HepG2 (cell line): ENCODE results near the gene NOL4L. TPM values are rescaled to one million over a fixed set of nuclear protein-coding genes. Genes with fewer than 3 reads are reported as not detected.

Experiments used
- ATM ChIP-seq: fragments of 450-650 bp; IDR thresholded peaks from 2 replicates; pipeline ENCODE4 v1.7.1; 2017; ENCODE audit warnings: mild to moderate bottlenecking, borderline replicate concordance
- GLMP ChIP-seq: sonication (generic); formaldehyde crosslinking; IDR thresholded peaks from 2 replicates; pipeline ENCODE4 v1.9.0; 2021; ENCODE audit warnings: missing genetic modification reagents, mild to moderate bottlenecking, borderline replicate concordance
- HMGXB4 ChIP-seq, 2 experiments: sonication (generic) in 1 of 2; formaldehyde crosslinking in 1 of 2; IDR thresholded peaks; 2 replicates each; pipeline versions ENCODE4 v1.4.0 to v1.6.1; 2018 to 2020; ENCODE audit warnings: missing genetic modification reagents in 2 of 2, borderline replicate concordance in 1 of 2, low read depth in 1 of 2, mild to moderate bottlenecking in 1 of 2, missing biosample characterization in 1 of 2
- HNF4A ChIP-seq: sonication (generic); formaldehyde crosslinking; IDR thresholded peaks from 2 replicates; pipeline ENCODE4 v1.4.0; 2020; ENCODE audit warnings: missing genetic modification reagents
- MLLT10 ChIP-seq: sonication (generic); formaldehyde crosslinking; IDR thresholded peaks from 2 replicates; pipeline ENCODE4 v1.4.0; 2020; ENCODE audit warnings: missing genetic modification reagents
- NFKBIZ ChIP-seq: IDR thresholded peaks from 2 replicates; pipeline ENCODE4 v1.6.1; 2018; ENCODE audit warnings: missing genetic modification reagents, missing compliant biosample characterization
- RARA ChIP-seq: IDR thresholded peaks from 2 replicates; pipeline ENCODE4 v1.6.1; 2016; ENCODE audit warnings: missing genetic modification reagents, missing compliant biosample characterization
- RBAK ChIP-seq: sonication (generic); formaldehyde crosslinking; IDR thresholded peaks from 2 replicates; pipeline ENCODE4 v1.5.1; 2020; ENCODE audit warnings: mild to moderate bottlenecking, missing genetic modification reagents
- SALL1 ChIP-seq: sonication (generic); formaldehyde crosslinking; IDR thresholded peaks from 2 replicates; pipeline ENCODE4 v1.8.0; 2022; ENCODE audit warnings: mild to moderate bottlenecking, missing genetic modification reagents
- SCMH1 ChIP-seq: sonication (generic); formaldehyde crosslinking; IDR thresholded peaks from 2 replicates; pipeline ENCODE4 v1.9.0; 2021; ENCODE audit warnings: missing genetic modification reagents, mild to moderate bottlenecking, borderline replicate concordance
- SOX13 ChIP-seq, 3 experiments: fragments of 450-650 bp in 1 of 3; sonication (generic) in 1 of 3; formaldehyde crosslinking in 1 of 3; IDR thresholded peaks in 2 of 3; conservative IDR thresholded peaks in 1 of 3; 2 replicates each; pipeline versions ENCODE4 v1.5.0 to v1.6.1; 2016 to 2020; ENCODE audit warnings: antibody characterized with exemption in 1 of 3, mild to moderate bottlenecking in 1 of 3, missing compliant biosample characterization in 1 of 3, missing genetic modification reagents in 1 of 3, moderate library complexity in 1 of 3
- WIZ ChIP-seq: sonication (generic); formaldehyde crosslinking; IDR thresholded peaks from 2 replicates; pipeline ENCODE4 v1.5.1; 2020; ENCODE audit warnings: mild to moderate bottlenecking, missing genetic modification reagents
- ZNF33A ChIP-seq: sonication (generic); formaldehyde crosslinking; IDR thresholded peaks from 2 replicates; pipeline ENCODE4 v1.5.1; 2020; ENCODE audit warnings: missing genetic modification reagents, mild to moderate bottlenecking, moderate library complexity, borderline replicate concordance
- ZNF414 ChIP-seq: sonication (generic); formaldehyde crosslinking; IDR thresholded peaks from 2 replicates; pipeline ENCODE4 v1.5.0; 2020; ENCODE audit warnings: missing genetic modification reagents
- ZNF550 ChIP-seq: sonication (generic); formaldehyde crosslinking; IDR thresholded peaks from 2 replicates; pipeline ENCODE4 v1.4.0; 2020; ENCODE audit warnings: mild to moderate bottlenecking, missing genetic modification reagents, borderline replicate concordance
- ZNF572 ChIP-seq: sonication (generic); formaldehyde crosslinking; IDR thresholded peaks from 2 replicates; pipeline ENCODE4 v1.5.1; 2020; ENCODE audit warnings: mild to moderate bottlenecking, missing genetic modification reagents
- ZNF607 ChIP-seq: sonication (generic); formaldehyde crosslinking; IDR thresholded peaks from 2 replicates; pipeline ENCODE4 v1.5.1; 2020; ENCODE audit warnings: missing genetic modification reagents, mild to moderate bottlenecking, borderline replicate concordance
- ZNF672 ChIP-seq: sonication (generic); formaldehyde crosslinking; IDR thresholded peaks from 2 replicates; pipeline ENCODE4 v1.8.1; 2022; ENCODE audit warnings: missing genetic modification reagents
- ZNF766 ChIP-seq: sonication (generic); formaldehyde crosslinking; IDR thresholded peaks from 2 replicates; pipeline ENCODE4 v1.5.0; 2020; ENCODE audit warnings: missing genetic modification reagents, borderline replicate concordance
- polyA plus RNA-seq, 8 experiments: library from polyadenylated mRNA; depleted of rRNA in 3 of 8; stranded (reverse) in 7 of 8; unstranded in 1 of 8; fragments of >200 nt; fragmentation: Illumina TruSeq in 4 of 8; extraction: Trizol in 4 of 8; gene quantifications; 2 replicates each; pipeline versions ENCODE4 v1.2.1 to v1.2.3, GENCODE V29; 2011 to 2016; ENCODE audit warnings: low read depth in 4 of 8, missing spikeins in 1 of 8, mixed read lengths in 1 of 8; ENCODE audit not compliant: insufficient read depth in 1 of 8
- total RNA-seq, 5 experiments: library from RNA; depleted of rRNA; stranded (reverse); fragments of >200 nt; fragmentation: Illumina TruSeq; extraction: Trizol; gene quantifications; 2 replicates each; pipeline ENCODE4 v1.2.3, GENCODE V29; 2016; ENCODE audit warnings: low read depth in 1 of 5
- TF ChIP-seq, protein P1 (sequence below): sonication (generic); formaldehyde crosslinking; IDR thresholded peaks from 2 replicates; pipeline ENCODE4 v1.4.0; 2020; ENCODE audit warnings: missing genetic modification reagents, mild to moderate bottlenecking, borderline replicate concordance
- TF ChIP-seq, protein P2 (sequence below): sonication (generic); formaldehyde crosslinking; IDR thresholded peaks from 2 replicates; pipeline ENCODE4 v1.5.0; 2020; ENCODE audit warnings: mild to moderate bottlenecking, missing genetic modification reagents, borderline replicate concordance

The NOL4L gene
- total and polyA plus RNA-seq, 2 of the 13 experiments (the other 11 are each of a cell fraction or from before 2014, with no cell fraction given), result 16.6 to 35.4 TPM

DNA sequence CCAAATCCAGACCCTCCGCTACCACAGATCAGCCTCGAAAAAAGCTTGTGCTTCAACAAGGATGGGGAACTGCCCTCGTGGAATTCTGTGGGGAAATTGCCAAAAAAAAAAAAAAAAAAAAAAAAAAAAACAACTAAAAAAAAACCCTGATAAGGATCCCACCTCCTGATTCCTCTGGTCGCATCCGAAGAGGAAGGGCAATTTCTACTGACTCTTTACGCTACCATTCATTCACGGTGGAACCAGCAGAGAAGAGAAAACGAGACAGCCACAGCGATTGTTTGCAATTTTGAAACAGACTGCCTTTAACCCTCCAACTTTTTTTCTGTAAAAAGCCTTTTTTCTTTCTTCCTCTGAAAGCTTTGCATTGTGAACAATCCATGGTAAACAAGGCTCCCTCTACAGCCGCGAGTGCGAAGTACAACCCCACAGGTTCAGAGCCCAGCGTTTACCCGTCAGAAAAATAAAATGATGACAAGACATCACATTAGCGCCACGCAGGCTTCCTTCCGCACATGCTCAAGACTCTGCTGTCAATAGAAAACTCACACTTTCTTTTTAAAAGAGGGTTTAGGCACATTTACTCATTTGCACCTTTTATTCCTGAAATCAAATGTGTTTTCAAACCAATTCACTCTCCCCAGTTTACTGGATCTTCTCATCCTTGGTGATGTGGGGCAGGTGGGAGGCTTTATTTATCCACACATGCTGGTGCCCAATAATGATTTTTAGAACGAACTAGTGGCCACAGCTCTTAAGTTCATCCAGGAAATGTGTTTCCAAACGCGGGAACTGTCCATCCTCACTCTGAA, 100.0 kb downstream of the NOL4L start (continued):
- TF ChIP-seq SOX13 (IDR thresholded peaks at IDR 0.05), result no peak
- TF ChIP-seq SOX13 (CRISPR knock-in tag; conservative IDR thresholded peaks at IDR 0.05 in 1 of 2, IDR thresholded peaks at IDR 0.05 in 1 of 2), result peak in 1 of 2 experiments; percentile 46; a peak in 1 of 4 replicates
- TF ChIP-seq ZNF33A (CRISPR knock-in tag), result 0 out of 2 replicates have a peak, but pooled peaks have one; percentile 43
- no peak for TF ChIP-seq WIZ (CRISPR knock-in tag)
- TF ChIP-seq, protein P1, sequence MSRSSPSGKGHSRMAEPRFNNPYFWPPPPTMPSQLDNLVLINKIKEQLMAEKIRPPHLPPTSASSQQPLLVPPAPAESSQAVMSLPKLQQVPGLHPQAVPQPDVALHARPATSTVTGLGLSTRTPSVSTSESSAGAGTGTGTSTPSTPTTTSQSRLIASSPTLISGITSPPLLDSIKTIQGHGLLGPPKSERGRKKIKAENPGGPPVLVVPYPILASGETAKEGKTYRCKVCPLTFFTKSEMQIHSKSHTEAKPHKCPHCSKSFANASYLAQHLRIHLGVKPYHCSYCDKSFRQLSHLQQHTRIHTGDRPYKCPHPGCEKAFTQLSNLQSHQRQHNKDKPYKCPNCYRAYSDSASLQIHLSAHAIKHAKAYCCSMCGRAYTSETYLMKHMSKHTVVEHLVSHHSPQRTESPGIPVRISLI (CRISPR knock-in tag), result peak; percentile 91
- TF ChIP-seq NFKBIZ (CRISPR knock-in tag), result no peak; the same call in 1 of the 2 replicates
- no peak for TF ChIP-seq ZNF672 (CRISPR knock-in tag)
- TF ChIP-seq ZNF607 (CRISPR knock-in tag), result peak; percentile 57; the same call in 1 of the 2 replicates
- TF ChIP-seq ZNF572 (CRISPR knock-in tag), result no peak
- TF ChIP-seq ZNF414 (CRISPR knock-in tag), result no peak
- TF ChIP-seq RARA (CRISPR knock-in tag), result peak; percentile 26; the same call in 1 of the 2 replicates
- 0 out of 2 replicates have a peak, but pooled peaks have one; percentile 31 for TF ChIP-seq ZNF550 (CRISPR knock-in tag)
- no peak for TF ChIP-seq GLMP (CRISPR knock-in tag)
- TF ChIP-seq, protein P2, sequence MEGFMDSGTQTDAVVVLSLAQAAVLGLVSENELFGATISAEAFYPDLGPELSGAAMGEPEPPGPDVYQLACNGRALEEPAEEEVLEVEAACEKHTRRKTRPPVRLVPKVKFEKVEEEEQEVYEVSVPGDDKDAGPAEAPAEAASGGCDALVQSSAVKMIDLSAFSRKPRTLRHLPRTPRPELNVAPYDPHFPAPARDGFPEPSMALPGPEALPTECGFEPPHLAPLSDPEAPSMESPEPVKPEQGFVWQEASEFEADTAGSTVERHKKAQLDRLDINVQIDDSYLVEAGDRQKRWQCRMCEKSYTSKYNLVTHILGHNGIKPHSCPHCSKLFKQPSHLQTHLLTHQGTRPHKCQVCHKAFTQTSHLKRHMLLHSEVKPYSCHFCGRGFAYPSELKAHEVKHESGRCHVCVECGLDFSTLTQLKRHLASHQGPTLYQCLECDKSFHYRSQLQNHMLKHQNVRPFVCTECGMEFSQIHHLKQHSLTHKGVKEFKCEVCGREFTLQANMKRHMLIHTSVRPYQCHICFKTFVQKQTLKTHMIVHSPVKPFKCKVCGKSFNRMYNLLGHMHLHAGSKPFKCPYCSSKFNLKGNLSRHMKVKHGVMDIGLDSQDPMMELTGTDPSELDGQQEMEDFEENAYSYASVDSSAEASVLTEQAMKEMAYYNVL, result 0 out of 2 replicates have a peak, but pooled peaks have one; percentile 54
- TF ChIP-seq RBAK (CRISPR knock-in tag), result no peak
- TF ChIP-seq SCMH1, result no peak
- TF ChIP-seq HMGXB4 (CRISPR knock-in tag; IDR thresholded peaks at IDR 0.05; ENCODE audit: borderline replicate concordance in 1 of 2, low read depth in 1 of 2), result peak; percentile 60 to 86; a peak in 3 of 4 replicates
- TF ChIP-seq ZNF766 (CRISPR knock-in tag), result no peak
- TF ChIP-seq SALL1 (CRISPR knock-in tag), result peak; percentile 44
- TF ChIP-seq MLLT10 (CRISPR knock-in tag), result no peak
- peak; percentile 28; the same call in 1 of the 2 replicates for TF ChIP-seq HNF4A
- TF ChIP-seq ATM, result no peak
